ENCODE measurements around the gene CLEC16A.

CLEC16A gene

GRCh38 chr16:11165894-11166665 lies 221.7 kb downstream of the CLEC16A start:
- ATAC-seq (peak; percentile 43), DNase-seq (no peak)
- no peak overlapping the region for H3K4me3 Mint-ChIP-seq
- no peaks in the 10 kb centered on the region for H3K36me3 Mint-ChIP-seq (ENCODE audit: low read depth)
- H3K9me3 Mint-ChIP-seq, result no peaks in the 10 kb centered on the region
- no peaks in the 10 kb centered on the region for H3K27me3 Mint-ChIP-seq
- H3K27ac Mint-ChIP-seq, result peak overlapping the region; percentile 27
- H3K4me1 Mint-ChIP-seq, result peaks cover 18% of the 10 kb centered on the region

GRCh38 chr16:11167581-11167980 lies 223.2 kb downstream of the CLEC16A start:
- H3K4me1 Mint-ChIP-seq, result peaks cover 13% of the 10 kb centered on the region
- ATAC-seq (no peak), DNase-seq (no peak)
- H3K4me3 Mint-ChIP-seq, result no peak overlapping the region
- H3K9me3 Mint-ChIP-seq, result no peaks in the 10 kb centered on the region
- H3K27ac Mint-ChIP-seq, result no peak overlapping the region
- H3K27me3 Mint-ChIP-seq, result no peaks in the 10 kb centered on the region
- H3K36me3 Mint-ChIP-seq (ENCODE audit: low read depth), result peaks cover 4% of the 10 kb centered on the region

GRCh38 chr16:11168386-11169051 lies 224.2 kb downstream of the CLEC16A start:
- peaks cover 5% of the 10 kb centered on the region for H3K36me3 Mint-ChIP-seq (ENCODE audit: low read depth)
- H3K27me3 Mint-ChIP-seq, result no peaks in the 10 kb centered on the region
- no peak overlapping the region for H3K4me3 Mint-ChIP-seq
- ATAC-seq (no peak), DNase-seq (no peak)
- peaks cover 13% of the 10 kb centered on the region for H3K4me1 Mint-ChIP-seq
- no peaks in the 10 kb centered on the region for H3K9me3 Mint-ChIP-seq
- H3K27ac Mint-ChIP-seq, result no peak overlapping the region

- H3K36me3 Mint-ChIP-seq (ENCODE audit: low read depth), result peaks cover 13% of the 10 kb centered on the region
- no peak for DNase-seq
- H3K27ac Mint-ChIP-seq, result no peak overlapping the region
- H3K27me3 Mint-ChIP-seq, result no peaks in the 10 kb centered on the region
- no peak overlapping the region for H3K4me3 Mint-ChIP-seq
- H3K9me3 Mint-ChIP-seq, result peaks cover 1% of the 10 kb centered on the region
- no peak for ATAC-seq
- peaks cover 19% of the 10 kb centered on the region for H3K4me1 Mint-ChIP-seq
Observed at GRCh38 chr16:11169641-11170040, 225.3 kb downstream of the CLEC16A start.

- no peak for DNase-seq
- no peaks in the 10 kb centered on the region for H3K27me3 Mint-ChIP-seq
- no peak overlapping the region for H3K4me3 Mint-ChIP-seq
- H3K36me3 Mint-ChIP-seq (ENCODE audit: low read depth), result peaks cover 18% of the 10 kb centered on the region
- H3K27ac Mint-ChIP-seq, result peak overlapping the region; percentile 42
- peaks cover 24% of the 10 kb centered on the region for H3K4me1 Mint-ChIP-seq
- H3K9me3 Mint-ChIP-seq, result peaks cover 2% of the 10 kb centered on the region
- ATAC-seq, result no peak
Observed at GRCh38 chr16:11170201-11170600, 225.8 kb downstream of the CLEC16A start.

- DNase-seq (no peak), ATAC-seq (no peak)
- H3K4me3 Mint-ChIP-seq, result no peak overlapping the region
- H3K27ac Mint-ChIP-seq, result peak overlapping the region; percentile 42
- peaks cover 19% of the 10 kb centered on the region for H3K36me3 Mint-ChIP-seq (ENCODE audit: low read depth)
- no peaks in the 10 kb centered on the region for H3K27me3 Mint-ChIP-seq
- H3K9me3 Mint-ChIP-seq, result peaks cover 2% of the 10 kb centered on the region
- H3K4me1 Mint-ChIP-seq, result peaks cover 31% of the 10 kb centered on the region
Observed at GRCh38 chr16:11170696-11171447, 226.5 kb downstream of the CLEC16A start.

- DNase-seq, result no peak
- Mint-ChIP-seq H3K27ac (no peak overlapping the region), H3K4me3 (no peak overlapping the region), H3K4me1 (peaks cover 36% of the 10 kb centered on the region), H3K36me3 (ENCODE audit: low read depth) (peaks cover 19% of the 10 kb centered on the region), H3K9me3 (peaks cover 2% of the 10 kb centered on the region), H3K27me3 (no peaks in the 10 kb centered on the region)
- no peak for ATAC-seq
Observed at GRCh38 chr16:11171448-11171709, 227.0 kb downstream of the CLEC16A start.

GRCh38 chr16:11171757-11172299 lies 227.5 kb downstream of the CLEC16A start:
- Mint-ChIP-seq H3K36me3 (ENCODE audit: low read depth) (peaks cover 19% of the 10 kb centered on the region), H3K27me3 (no peaks in the 10 kb centered on the region), H3K9me3 (peaks cover 2% of the 10 kb centered on the region), H3K4me1 (peaks cover 40% of the 10 kb centered on the region), H3K4me3 (no peak overlapping the region), H3K27ac (no peak overlapping the region)
- DNase-seq (no peak), ATAC-seq (no peak)

GRCh38 chr16:11173426-11173825 lies 229.1 kb downstream of the CLEC16A start:
- DNase-seq, result no peak
- Mint-ChIP-seq H3K27ac (no peak overlapping the region), H3K9me3 (peaks cover 2% of the 10 kb centered on the region), H3K36me3 (ENCODE audit: low read depth) (peaks cover 19% of the 10 kb centered on the region), H3K27me3 (no peaks in the 10 kb centered on the region), H3K4me1 (peaks cover 47% of the 10 kb centered on the region), H3K4me3 (no peak overlapping the region)
- no peak for ATAC-seq

GRCh38 chr16:11174141-11174540 lies 229.8 kb downstream of the CLEC16A start:
- DNase-seq, result no peak
- Mint-ChIP-seq H3K36me3 (ENCODE audit: low read depth) (peaks cover 19% of the 10 kb centered on the region), H3K4me3 (no peak overlapping the region), H3K27ac (no peak overlapping the region), H3K4me1 (peaks cover 52% of the 10 kb centered on the region), H3K9me3 (peaks cover 2% of the 10 kb centered on the region), H3K27me3 (no peaks in the 10 kb centered on the region)
- no peak for ATAC-seq

- Mint-ChIP-seq H3K4me3 (no peak overlapping the region), H3K27ac (peak overlapping the region; percentile 92), H3K4me1 (peaks cover 58% of the 10 kb centered on the region), H3K9me3 (peaks cover 2% of the 10 kb centered on the region), H3K27me3 (no peaks in the 10 kb centered on the region), H3K36me3 (ENCODE audit: low read depth) (peaks cover 24% of the 10 kb centered on the region)
- no peak for DNase-seq
- no peak for ATAC-seq
Observed at GRCh38 chr16:11175106-11175786, 230.9 kb downstream of the CLEC16A start.

- ATAC-seq (peak; percentile 92), DNase-seq (peak; percentile 49)
- H3K4me1 Mint-ChIP-seq, result peaks cover 64% of the 10 kb centered on the region
- H3K4me3 Mint-ChIP-seq, result peak overlapping the region; percentile 62
- peaks cover 29% of the 10 kb centered on the region for H3K36me3 Mint-ChIP-seq (ENCODE audit: low read depth)
- H3K9me3 Mint-ChIP-seq, result peaks cover 2% of the 10 kb centered on the region
- H3K27me3 Mint-ChIP-seq, result no peaks in the 10 kb centered on the region
- H3K27ac Mint-ChIP-seq, result peak overlapping the region; percentile 92
Observed at GRCh38 chr16:11175787-11176341, 231.5 kb downstream of the CLEC16A start.

- Mint-ChIP-seq H3K27ac (no peak overlapping the region), H3K4me1 (peaks cover 72% of the 10 kb centered on the region), H3K27me3 (no peaks in the 10 kb centered on the region), H3K4me3 (no peak overlapping the region), H3K9me3 (peaks cover 2% of the 10 kb centered on the region), H3K36me3 (ENCODE audit: low read depth) (peaks cover 28% of the 10 kb centered on the region)
- ATAC-seq (no peak), DNase-seq (no peak)
Observed at GRCh38 chr16:11177578-11178160, 233.3 kb downstream of the CLEC16A start.

GRCh38 chr16:11178424-11178823 lies 234.1 kb downstream of the CLEC16A start:
- Mint-ChIP-seq H3K4me1 (peaks cover 76% of the 10 kb centered on the region), H3K36me3 (ENCODE audit: low read depth) (peaks cover 28% of the 10 kb centered on the region), H3K27me3 (no peaks in the 10 kb centered on the region), H3K27ac (peak overlapping the region; percentile 26), H3K4me3 (no peak overlapping the region), H3K9me3 (peaks cover 2% of the 10 kb centered on the region)
- ATAC-seq (no peak), DNase-seq (no peak)

All from activated naive CD8-positive, alpha-beta T cell treated with anti-CD3 and anti-CD28 coated beads, Interleukin-2, amount 50 U/mL, for 24 hours (primary cell).